Trophoblast cell (in vitro differentiated cells and primary cell): ENCODE measurements around the gene DNAJC21.

ENCODE experiments used
- DNase-seq, 2 donors: peaks; one replicate each; pipeline ENCODE4 v3.0.0-alpha.2; 2016
- H2AFZ ChIP-seq: 2 replicates; pipeline ENCODE4 v1.6.1; 2013; ENCODE audit warnings: low read length, moderate library complexity, mild to moderate bottlenecking; ENCODE audit not compliant: insufficient read depth, poor library complexity
- H2AK5ac ChIP-seq: 2 replicates; pipeline ENCODE4 v1.6.1; 2013; ENCODE audit warnings: mild to moderate bottlenecking, low read length
- H2BK120ac ChIP-seq: 2 replicates; pipeline ENCODE4 v1.6.1; 2013; ENCODE audit warnings: low read length, mild to moderate bottlenecking, moderate library complexity; ENCODE audit not compliant: insufficient read depth, poor library complexity
- H2BK12ac ChIP-seq: 2 replicates; pipeline ENCODE4 v1.6.1; 2013; ENCODE audit warnings: mild to moderate bottlenecking, low read length, moderate library complexity
- H2BK5ac ChIP-seq: 2 replicates; pipeline ENCODE4 v1.6.1; 2013; ENCODE audit warnings: low read length, low read depth, moderate library complexity, mild to moderate bottlenecking; ENCODE audit not compliant: poor library complexity
- H3K14ac ChIP-seq: 2 replicates; pipeline ENCODE4 v1.6.1; 2013; ENCODE audit warnings: mild to moderate bottlenecking, low read length
- H3K18ac ChIP-seq: 2 replicates; pipeline ENCODE4 v1.6.1; 2013; ENCODE audit warnings: mild to moderate bottlenecking, low read length
- H3K23ac ChIP-seq: 2 replicates; pipeline ENCODE4 v1.6.1; 2013; ENCODE audit warnings: low read length
- H3K27ac ChIP-seq: 2 replicates; pipeline ENCODE4 v1.5.1; 2013; ENCODE audit warnings: low read depth, mild to moderate bottlenecking, inconsistent platforms, low read length, moderate library complexity
- H3K27me3 ChIP-seq: 2 replicates; pipeline ENCODE4 v1.6.1; 2013; ENCODE audit warnings: inconsistent platforms, mild to moderate bottlenecking, low read length, moderate library complexity; ENCODE audit not compliant: insufficient read depth
- H3K36me3 ChIP-seq, 2 experiments: 1 replicate in 1 of 2; 2 replicates in 1 of 2; pipeline ENCODE4 v1.6.1; 2013; ENCODE audit warnings: low read length in 2 of 2, mild to moderate bottlenecking in 2 of 2, moderate library complexity in 1 of 2; ENCODE audit not compliant: insufficient read depth in 2 of 2, control insufficient read depth in 1 of 2
- H3K4ac ChIP-seq: 2 replicates; pipeline ENCODE4 v1.6.1; 2013; ENCODE audit warnings: low read depth, mild to moderate bottlenecking, low read length, moderate library complexity
- H3K4me1 ChIP-seq, 2 experiments: 1 replicate in 1 of 2; 2 replicates in 1 of 2; pipeline ENCODE4 v1.6.1; 2013; ENCODE audit warnings: low read length in 2 of 2, mild to moderate bottlenecking in 2 of 2, moderate library complexity in 1 of 2; ENCODE audit not compliant: insufficient read depth in 2 of 2, control insufficient read depth in 1 of 2
- H3K4me2 ChIP-seq: 2 replicates; pipeline ENCODE4 v1.6.1; 2013; ENCODE audit warnings: inconsistent platforms, mild to moderate bottlenecking, low read length, moderate library complexity
- H3K4me3 ChIP-seq: 2 replicates; pipeline ENCODE4 v1.5.1; 2013; ENCODE audit warnings: mild to moderate bottlenecking, low read depth, low read length, inconsistent platforms
- H3K79me1 ChIP-seq: one replicate; pipeline ENCODE4 v1.6.1; 2013; ENCODE audit warnings: low read length
- H3K79me2 ChIP-seq: 2 replicates; pipeline ENCODE4 v1.6.1; 2013; ENCODE audit warnings: low read length, mild to moderate bottlenecking; ENCODE audit not compliant: control insufficient read depth, insufficient read depth, poor library complexity
- H3K9ac ChIP-seq: 2 replicates; pipeline ENCODE4 v1.6.1; 2013; ENCODE audit warnings: mild to moderate bottlenecking, low read length
- H3K9me3 ChIP-seq: 2 replicates; pipeline ENCODE4 v1.6.1; 2013; ENCODE audit warnings: low read depth, mild to moderate bottlenecking, control low read depth, inconsistent platforms, low read length; ENCODE audit not compliant: insufficient read depth
- H4K12ac ChIP-seq: 2 replicates; pipeline ENCODE4 v1.6.1; 2013; ENCODE audit warnings: low read depth, mild to moderate bottlenecking, low read length, moderate library complexity
- H4K8ac ChIP-seq: 2 replicates; pipeline ENCODE4 v1.6.1; 2013; ENCODE audit warnings: low read depth, mild to moderate bottlenecking, low read length, moderate library complexity
- H4K91ac ChIP-seq: one replicate; pipeline ENCODE4 v1.6.1; 2013; ENCODE audit warnings: low read depth, mild to moderate bottlenecking, low read length, moderate library complexity
- WGBS: extraction: QIAGEN DNeasy Blood & Tissue Kit; methylation state at CpG from one replicate; pipeline ENCODE4 v1.1.7; 2013; ENCODE audit warnings: missing lambda C conversion rate; ENCODE audit not compliant: insufficient read length, insufficient coverage; ENCODE audit errors: extremely low coverage; 5-methylcytosine and 5-hydroxymethylcytosine counted together

The DNAJC21 gene

DNA sequence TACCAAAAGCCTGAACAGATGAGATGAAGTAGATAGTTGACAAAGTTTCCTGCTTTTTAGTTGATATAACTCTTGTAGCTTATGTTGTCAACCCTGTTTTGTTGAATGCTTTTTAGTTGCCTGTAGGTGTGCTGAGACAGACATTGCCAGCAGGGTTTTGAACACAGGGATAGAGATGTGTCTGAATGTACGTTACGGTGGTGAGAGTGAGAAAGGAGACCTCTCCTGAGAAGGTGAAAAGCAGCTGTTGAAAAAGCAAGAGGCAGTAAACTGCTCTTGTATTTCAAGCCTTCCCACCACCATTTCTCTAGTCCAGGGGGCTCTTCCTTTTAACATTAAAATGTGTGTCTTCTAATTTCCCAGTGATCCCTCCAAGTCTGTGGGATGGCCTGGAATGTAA lies 14.7 kb downstream of the DNAJC21 start:
- no peak overlapping the region for H2BK120ac ChIP-seq
- H3K36me3 ChIP-seq, result peaks cover 13 to 28% of the 10 kb centered on the region in 2 experiments
- H2AK5ac ChIP-seq, result no peak overlapping the region
- no peak for DNase-seq
- no peak overlapping the region for H2AFZ ChIP-seq
- no peaks in the 10 kb centered on the region for H3K4me1 ChIP-seq
- H2BK5ac ChIP-seq, result no peak overlapping the region
- H3K27ac ChIP-seq, result no peak overlapping the region
- no peak overlapping the region for H4K8ac ChIP-seq
- H3K9me3 ChIP-seq, result no peaks in the 10 kb centered on the region
- H3K18ac ChIP-seq, result no peak overlapping the region
- H3K79me2 ChIP-seq, result no peaks in the 10 kb centered on the region
- no peak overlapping the region for H2BK12ac ChIP-seq
- no peak overlapping the region for H3K4me2 ChIP-seq
- no peak overlapping the region for H3K23ac ChIP-seq
- H3K14ac ChIP-seq, result no peak overlapping the region
- no peak overlapping the region for H4K91ac ChIP-seq
- H3K9ac ChIP-seq, result no peak overlapping the region
- no CpG with 5 or more reads among the region's 2 CpGs for WGBS
- H4K12ac ChIP-seq, result no peak overlapping the region
- no peaks in the 10 kb centered on the region for H3K79me1 ChIP-seq
- H3K27me3 ChIP-seq, result no peaks in the 10 kb centered on the region
- H3K4ac ChIP-seq, result no peak overlapping the region
- H3K4me3 ChIP-seq, result no peak overlapping the region

DNA sequence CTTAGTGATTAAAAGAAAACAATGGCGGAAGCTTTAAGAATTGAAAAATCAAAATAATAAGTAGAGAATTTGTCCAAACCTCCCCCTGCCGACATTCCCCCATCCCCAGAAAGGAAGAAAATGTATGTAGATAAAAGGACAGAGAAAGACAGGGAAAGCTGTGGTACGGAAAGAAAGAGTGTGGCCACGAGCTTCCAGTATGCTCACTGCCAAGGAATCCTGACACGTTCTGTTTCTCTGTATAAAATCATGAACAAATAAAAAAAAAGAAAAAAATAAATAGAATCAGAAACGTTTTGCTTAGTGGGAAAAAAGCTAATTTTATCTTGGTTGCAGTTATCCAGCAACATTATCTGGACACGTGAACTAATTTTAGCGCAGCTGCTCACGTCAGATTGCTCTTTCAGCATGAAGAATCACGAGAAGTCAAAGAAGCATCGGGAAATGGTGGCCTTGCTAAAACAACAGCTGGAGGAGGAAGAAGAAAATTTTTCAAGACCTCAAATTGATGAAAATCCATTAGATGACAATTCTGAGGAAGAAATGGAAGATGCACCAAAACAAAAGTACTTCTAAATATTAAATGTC lies 15.2 kb downstream of the DNAJC21 start:
- no peak overlapping the region for H3K27ac ChIP-seq
- WGBS, result no CpG with 5 or more reads among the region's 11 CpGs
- H3K4ac ChIP-seq, result no peak overlapping the region
- no peak overlapping the region for H3K23ac ChIP-seq
- no peak overlapping the region for H3K14ac ChIP-seq
- H3K79me1 ChIP-seq, result no peaks in the 10 kb centered on the region
- no peak overlapping the region for H3K9ac ChIP-seq
- H3K4me3 ChIP-seq, result no peak overlapping the region
- H3K9me3 ChIP-seq, result no peaks in the 10 kb centered on the region
- H3K79me2 ChIP-seq, result no peaks in the 10 kb centered on the region
- no peaks in the 10 kb centered on the region for H3K4me1 ChIP-seq
- H3K36me3 ChIP-seq, result peaks cover 13 to 30% of the 10 kb centered on the region in 2 experiments
- H3K18ac ChIP-seq, result no peak overlapping the region
- H3K27me3 ChIP-seq, result no peaks in the 10 kb centered on the region
- H4K8ac ChIP-seq, result no peak overlapping the region
- no peak overlapping the region for H4K12ac ChIP-seq
- no peak overlapping the region for H2BK120ac ChIP-seq
- H2AFZ ChIP-seq, result no peak overlapping the region
- H2AK5ac ChIP-seq, result no peak overlapping the region
- no peak overlapping the region for H2BK12ac ChIP-seq
- H4K91ac ChIP-seq, result no peak overlapping the region
- no peak overlapping the region for H3K4me2 ChIP-seq
- H2BK5ac ChIP-seq, result no peak overlapping the region
- DNase-seq, result no peak

DNA sequence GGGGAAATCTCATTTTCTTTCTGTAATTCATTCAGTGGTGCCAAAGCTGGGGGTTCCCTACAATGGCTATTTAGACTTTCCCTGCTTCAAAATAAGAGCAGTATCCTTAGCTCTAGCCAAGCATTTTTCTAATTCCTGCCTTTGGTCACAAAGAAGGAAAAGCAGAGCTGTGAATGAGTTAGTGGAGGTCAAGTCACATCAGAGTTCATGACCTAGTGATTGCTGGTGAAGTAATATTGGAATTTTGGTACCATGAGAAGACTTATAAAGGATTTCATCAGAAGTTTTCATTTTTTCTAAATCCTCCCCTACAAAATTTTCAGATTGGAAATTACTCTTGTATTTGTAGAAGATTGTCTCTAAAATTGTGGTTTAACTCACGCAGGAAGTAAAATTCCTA lies 28.0 kb downstream of the DNAJC21 start:
- Histone ChIP-seq H3K4ac (no peak overlapping the region), H3K27ac (no peak overlapping the region), H3K79me2 (no peaks in the 10 kb centered on the region), H3K36me3 (peaks cover 3 to 8% of the 10 kb centered on the region in 2 experiments), H3K4me3 (no peak overlapping the region), H3K4me2 (no peak overlapping the region), H2BK5ac (no peak overlapping the region), H3K9me3 (no peaks in the 10 kb centered on the region), H3K9ac (no peak overlapping the region), H2AFZ (no peak overlapping the region), H4K8ac (no peak overlapping the region), H3K27me3 (no peaks in the 10 kb centered on the region), H2BK12ac (no peak overlapping the region), H3K4me1 (peaks cover 0 to 4% of the 10 kb centered on the region in 2 experiments), H3K79me1 (no peaks in the 10 kb centered on the region), H3K23ac (no peak overlapping the region), H2AK5ac (no peak overlapping the region), H4K12ac (no peak overlapping the region), H3K18ac (no peak overlapping the region), H4K91ac (no peak overlapping the region), H3K14ac (no peak overlapping the region), H2BK120ac (no peak overlapping the region)
- DNase-seq, result peak in 1 of 2 donors; percentile 7
- WGBS, result no CpG with 5 or more reads among the region's 1 CpG

DNA sequence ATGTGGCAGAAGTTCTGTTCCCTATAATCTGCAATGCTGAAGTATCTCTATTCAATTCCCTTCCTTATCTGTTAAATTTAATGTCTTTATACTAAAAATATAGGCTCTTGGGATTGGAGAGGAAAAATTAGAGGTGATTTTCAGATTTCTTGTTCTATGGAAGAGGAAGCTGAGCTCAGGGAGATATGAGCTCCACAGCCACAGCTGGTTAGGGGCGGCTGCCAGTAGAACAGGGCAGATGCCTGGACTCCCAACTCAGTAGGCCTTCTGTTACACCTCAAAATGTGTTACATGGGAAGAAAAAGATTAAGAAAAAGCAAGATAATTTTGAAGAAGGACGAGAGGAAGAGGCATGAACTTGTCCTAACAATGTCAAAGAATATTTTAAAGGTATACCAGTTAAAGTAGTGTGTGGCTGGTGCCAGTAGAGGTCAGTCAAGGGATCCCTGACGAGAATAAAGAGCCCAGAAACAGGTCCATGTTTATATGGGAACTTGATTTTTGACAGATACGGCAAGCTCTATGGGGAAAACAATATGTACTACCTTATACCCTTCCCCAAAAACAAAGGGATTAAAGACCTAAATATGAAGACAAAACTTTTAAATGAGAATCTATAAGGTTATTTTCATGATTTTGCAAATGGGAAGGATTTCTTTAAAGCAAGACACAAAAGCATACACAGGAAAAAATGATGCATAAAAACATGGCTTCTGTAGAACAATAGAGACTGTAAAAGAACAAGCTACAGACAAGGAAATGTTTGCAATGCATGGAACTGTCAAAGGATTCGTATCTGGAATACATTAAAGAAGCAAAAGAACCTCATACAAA lies 28.7 kb downstream of the DNAJC21 start:
- no peak overlapping the region for H3K14ac ChIP-seq
- H3K27me3 ChIP-seq, result no peaks in the 10 kb centered on the region
- no peak overlapping the region for H2BK12ac ChIP-seq
- no peak overlapping the region for H3K4ac ChIP-seq
- H4K8ac ChIP-seq, result peak overlapping the region; percentile 60
- peaks cover 1 to 3% of the 10 kb centered on the region in 2 experiments for H3K36me3 ChIP-seq
- H2BK5ac ChIP-seq, result no peak overlapping the region
- H3K18ac ChIP-seq, result no peak overlapping the region
- DNase-seq, result peak in 1 of 2 donors; percentile 46
- no peak overlapping the region for H2BK120ac ChIP-seq
- H2AK5ac ChIP-seq, result no peak overlapping the region
- no CpG with 5 or more reads among the region's 5 CpGs for WGBS
- H3K4me2 ChIP-seq, result no peak overlapping the region
- H3K4me3 ChIP-seq, result no peak overlapping the region
- H2AFZ ChIP-seq, result no peak overlapping the region
- no peak overlapping the region for H3K27ac ChIP-seq
- H3K9ac ChIP-seq, result no peak overlapping the region
- H4K12ac ChIP-seq, result no peak overlapping the region
- H3K4me1 ChIP-seq, result peaks cover 0 to 4% of the 10 kb centered on the region in 2 experiments
- no peak overlapping the region for H3K23ac ChIP-seq
- H3K79me2 ChIP-seq, result no peaks in the 10 kb centered on the region
- H3K79me1 ChIP-seq, result no peaks in the 10 kb centered on the region
- H4K91ac ChIP-seq, result no peak overlapping the region
- H3K9me3 ChIP-seq, result no peaks in the 10 kb centered on the region
